ENCODE measurements around the gene UBE3C.
A peak's percentile ranks its signal among the peaks of the same experiment; 100 is the strongest.

Gene UBE3C

GRCh38 chr7:157294773-157295172, 156.0 kb downstream of the UBE3C start:
- TF ChIP-seq CTCF (IDR thresholded peaks at IDR 0.05; ENCODE audit: low read depth, low read length): no peak
- H3K4me3 ChIP-seq (ENCODE audit: low read depth, low read length): no peak overlapping the region
- in situ Hi-C loops (cut with HindIII; ENCODE audit: low sequenced_read_pairs): no loop called here
- DNase-seq (ENCODE audit: low read depth, low spot score): no peak

DNA sequence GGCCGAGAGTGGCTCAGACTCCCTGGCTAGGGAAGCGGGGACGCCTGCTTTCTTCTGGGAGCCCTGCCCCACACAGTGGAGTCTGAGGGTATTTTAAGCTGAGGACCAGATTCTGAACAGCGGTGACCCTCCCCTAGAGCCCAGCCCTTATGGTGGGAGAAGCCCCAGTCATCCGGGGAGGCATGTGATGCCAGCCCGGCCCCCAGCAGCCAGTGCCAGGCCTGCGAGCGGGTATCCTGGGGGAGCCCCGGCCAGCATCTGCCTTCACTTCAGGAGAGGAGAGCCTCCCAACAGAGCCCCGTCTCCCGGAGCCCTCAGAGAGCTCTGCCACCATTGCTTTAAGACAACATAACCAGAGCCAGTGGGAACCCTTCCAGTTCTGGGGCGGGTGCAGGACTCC, 156.6 kb downstream of the UBE3C start:
- no peak for DNase-seq (ENCODE audit: low read depth, low spot score)
- in situ Hi-C loops (cut with HindIII; ENCODE audit: low sequenced_read_pairs): no loop called here
- TF ChIP-seq CTCF (IDR thresholded peaks at IDR 0.05; ENCODE audit: low read depth, low read length): no peak
- no peak overlapping the region for H3K4me3 ChIP-seq (ENCODE audit: low read depth, low read length)

DNA sequence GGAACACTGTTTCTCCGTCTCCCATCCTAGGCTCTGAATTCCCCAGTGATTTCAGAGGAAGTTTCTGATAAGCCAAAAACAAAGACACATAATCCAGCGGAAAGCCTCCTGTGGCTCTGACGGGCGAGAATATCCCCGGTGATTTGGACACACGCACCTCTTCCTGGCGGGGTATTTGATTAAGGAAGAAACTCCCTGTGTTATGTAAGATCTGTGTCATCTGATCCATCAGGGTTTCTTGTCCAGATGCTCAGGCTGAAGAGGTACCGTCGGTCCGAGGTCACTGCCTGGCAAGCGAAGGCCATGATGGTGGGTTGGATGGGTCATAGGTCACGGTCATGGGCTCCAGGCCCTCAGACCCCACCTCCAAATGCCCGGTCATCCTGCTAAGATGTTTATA, 158.5 kb downstream of the UBE3C start:
- no peak for DNase-seq (ENCODE audit: low read depth, low spot score)
- H3K4me3 ChIP-seq (ENCODE audit: low read depth, low read length): no peak overlapping the region
- no peak for TF ChIP-seq CTCF (IDR thresholded peaks at IDR 0.05; ENCODE audit: low read depth, low read length)
- in situ Hi-C loops (cut with HindIII; ENCODE audit: low sequenced_read_pairs): no loop called here

DNA sequence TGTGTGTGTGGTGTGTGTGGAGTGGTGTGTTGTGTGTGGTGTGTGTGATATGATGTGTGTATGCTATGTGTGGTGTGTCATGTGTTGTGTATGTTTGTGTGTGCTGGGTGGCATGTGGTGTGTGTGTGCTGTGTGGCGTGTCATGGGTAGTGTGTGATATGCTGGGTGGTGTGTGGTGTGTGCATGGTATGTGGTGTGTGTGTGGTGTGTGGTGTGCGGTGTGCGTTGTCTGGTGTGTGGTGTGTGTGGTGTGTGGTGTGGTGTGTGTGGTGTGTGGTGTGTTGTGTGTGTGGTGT, 160.5 kb downstream of the UBE3C start:
- DNase-seq (ENCODE audit: low read depth, low spot score): no peak

GRCh38 chr7:157299613-157300368, 161.1 kb downstream of the UBE3C start:
- in situ Hi-C loops (cut with HindIII; ENCODE audit: low sequenced_read_pairs): no loop called here
- DNase-seq (ENCODE audit: low read depth, low spot score): no peak
- peak; percentile 11 for TF ChIP-seq CTCF (IDR thresholded peaks at IDR 0.05; ENCODE audit: low read depth, low read length)
- H3K4me3 ChIP-seq (ENCODE audit: low read depth, low read length): no peak overlapping the region

More for the DNA sequence above, 160.5 kb downstream of the UBE3C start:
- TF ChIP-seq CTCF (IDR thresholded peaks at IDR 0.05; ENCODE audit: low read depth, low read length): no peak
- in situ Hi-C loops (cut with HindIII; ENCODE audit: low sequenced_read_pairs): no loop called here
- H3K4me3 ChIP-seq (ENCODE audit: low read depth, low read length): no peak overlapping the region

GRCh38 chr7:157300369-157300825, 161.7 kb downstream of the UBE3C start:
- no peak for DNase-seq (ENCODE audit: low read depth, low spot score)
- in situ Hi-C loops (cut with HindIII; ENCODE audit: low sequenced_read_pairs): no loop called here
- no peak for TF ChIP-seq CTCF (IDR thresholded peaks at IDR 0.05; ENCODE audit: low read depth, low read length)
- no peak overlapping the region for H3K4me3 ChIP-seq (ENCODE audit: low read depth, low read length)

Data from astrocyte of the spinal cord (primary cell).